Measurements from ENCODE around the gene PADI2. TPM values are rescaled to one million over a fixed set of nuclear protein-coding genes. Genes with fewer than 3 reads are reported as not detected.

Gene PADI2
- total RNA-seq, 4 donors from 2014 or later, result 2.4 to 12.2 (median 6.3) TPM

DNA sequence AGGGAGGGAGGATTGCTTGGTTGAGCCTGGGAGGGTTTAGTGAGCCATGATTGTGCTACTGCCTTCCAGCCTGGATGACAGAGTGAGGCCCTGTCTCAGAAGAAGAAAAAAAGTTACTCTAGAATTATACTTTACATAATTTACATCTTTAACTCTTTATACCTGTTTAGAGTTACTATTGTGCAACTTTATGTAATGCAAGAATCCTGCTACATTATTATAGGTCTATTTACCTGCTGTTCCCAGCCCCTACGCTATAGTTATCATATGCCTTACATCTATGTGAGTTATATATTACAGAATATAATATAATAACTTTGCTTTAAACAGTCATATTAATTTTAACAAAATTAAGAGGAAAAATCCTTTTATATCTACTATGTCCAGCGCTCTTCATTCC is 79.7 kb downstream of the PADI2 start:
- no peak overlapping the region for H3K4me3 ChIP-seq
- no peak overlapping the region for H3K27ac ChIP-seq
- H3K9me3 ChIP-seq, result no peaks in the 10 kb centered on the region
- peaks cover 0 to 3% (median 0%) of the 10 kb centered on the region in 4 donors for H3K4me1 ChIP-seq
- peaks cover 0 to 67% (median 11%) of the 10 kb centered on the region in 3 donors for H3K36me3 ChIP-seq
- no peaks in the 10 kb centered on the region for H3K27me3 ChIP-seq
- TF ChIP-seq EP300 (IDR thresholded peaks at IDR 0.05), result no peak
- no peak for TF ChIP-seq POLR2A (IDR thresholded peaks at IDR 0.05)
- 95 to 99% methylated on average over 2 of the region's 2 CpGs for WGBS, 2 donors
- DNase-seq (ENCODE audit: low spot score in 2 of 2), result no peak

DNA sequence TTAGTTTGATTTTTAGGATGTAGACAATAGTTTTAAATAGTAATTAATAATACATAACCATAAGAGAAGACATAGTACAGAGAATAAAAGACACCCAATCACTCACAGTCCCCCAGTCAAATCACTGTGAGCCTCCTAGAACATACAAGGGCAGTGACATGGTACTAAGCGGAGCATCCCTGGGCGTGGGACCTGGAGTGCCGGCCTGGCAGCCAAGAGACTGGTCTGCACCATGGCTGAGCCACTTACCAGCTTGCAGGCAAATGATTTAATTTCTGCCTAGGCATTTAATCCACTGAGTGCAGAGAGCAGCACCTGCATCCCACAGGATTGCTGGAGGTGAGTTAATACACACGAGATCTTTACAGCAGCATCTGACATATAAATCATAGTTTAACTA is 85.8 kb downstream of the PADI2 start:
- H3K4me1 ChIP-seq, result peaks cover 0 to 4% (median 0%) of the 10 kb centered on the region in 4 donors
- no peak for DNase-seq (ENCODE audit: low spot score in 2 of 2)
- H3K4me3 ChIP-seq, result no peak overlapping the region
- WGBS, 2 donors, result 85 to 94% methylated on average over 4 of the region's 4 CpGs
- H3K36me3 ChIP-seq, result peaks cover 0 to 38% (median 12%) of the 10 kb centered on the region in 3 donors
- TF ChIP-seq, protein P1, sequence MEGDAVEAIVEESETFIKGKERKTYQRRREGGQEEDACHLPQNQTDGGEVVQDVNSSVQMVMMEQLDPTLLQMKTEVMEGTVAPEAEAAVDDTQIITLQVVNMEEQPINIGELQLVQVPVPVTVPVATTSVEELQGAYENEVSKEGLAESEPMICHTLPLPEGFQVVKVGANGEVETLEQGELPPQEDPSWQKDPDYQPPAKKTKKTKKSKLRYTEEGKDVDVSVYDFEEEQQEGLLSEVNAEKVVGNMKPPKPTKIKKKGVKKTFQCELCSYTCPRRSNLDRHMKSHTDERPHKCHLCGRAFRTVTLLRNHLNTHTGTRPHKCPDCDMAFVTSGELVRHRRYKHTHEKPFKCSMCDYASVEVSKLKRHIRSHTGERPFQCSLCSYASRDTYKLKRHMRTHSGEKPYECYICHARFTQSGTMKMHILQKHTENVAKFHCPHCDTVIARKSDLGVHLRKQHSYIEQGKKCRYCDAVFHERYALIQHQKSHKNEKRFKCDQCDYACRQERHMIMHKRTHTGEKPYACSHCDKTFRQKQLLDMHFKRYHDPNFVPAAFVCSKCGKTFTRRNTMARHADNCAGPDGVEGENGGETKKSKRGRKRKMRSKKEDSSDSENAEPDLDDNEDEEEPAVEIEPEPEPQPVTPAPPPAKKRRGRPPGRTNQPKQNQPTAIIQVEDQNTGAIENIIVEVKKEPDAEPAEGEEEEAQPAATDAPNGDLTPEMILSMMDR (IDR thresholded peaks at IDR 0.05), result no peak
- TF ChIP-seq POLR2A (IDR thresholded peaks at IDR 0.05) (no peak), EP300 (IDR thresholded peaks at IDR 0.05) (no peak)
- no peaks in the 10 kb centered on the region for H3K9me3 ChIP-seq
- H3K27ac ChIP-seq, result no peak overlapping the region
- H3K27me3 ChIP-seq, result no peaks in the 10 kb centered on the region

DNA sequence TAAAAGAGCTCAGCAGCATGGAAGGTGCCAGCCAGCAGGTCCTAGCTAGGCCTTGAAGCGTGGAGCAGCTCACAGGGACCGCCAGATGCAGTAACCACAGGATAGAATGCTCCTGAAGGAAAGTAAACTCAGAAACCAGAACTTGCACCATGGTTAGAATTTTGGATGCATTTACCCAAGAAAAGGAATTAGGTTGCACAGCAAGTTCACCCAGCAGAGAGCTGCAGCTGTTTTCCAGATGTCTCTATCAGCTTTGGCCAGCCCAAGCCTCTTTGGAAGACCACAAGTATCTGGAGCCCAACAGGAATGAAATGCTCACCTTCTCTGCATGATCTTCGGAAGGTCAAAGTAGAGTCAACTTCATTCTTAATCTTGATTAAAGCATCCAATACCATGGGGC is 86.5 kb downstream of the PADI2 start:
- Histone ChIP-seq H3K9me3 (no peaks in the 10 kb centered on the region), H3K27me3 (no peaks in the 10 kb centered on the region), H3K4me3 (no peak overlapping the region), H3K36me3 (peaks cover 0 to 38% (median 12%) of the 10 kb centered on the region in 3 donors), H3K4me1 (peaks cover 0 to 12% (median 0%) of the 10 kb centered on the region in 4 donors), H3K27ac (no peak overlapping the region)
- DNase-seq (ENCODE audit: low spot score in 2 of 2), result no peak
- TF ChIP-seq, protein P1 (IDR thresholded peaks at IDR 0.05), result no peak
- TF ChIP-seq EP300 (IDR thresholded peaks at IDR 0.05) (no peak), POLR2A (IDR thresholded peaks at IDR 0.05) (no peak)
- WGBS, 2 donors, result 71 to 73% methylated on average over 2 to 3 of the region's 3 CpGs

DNA sequence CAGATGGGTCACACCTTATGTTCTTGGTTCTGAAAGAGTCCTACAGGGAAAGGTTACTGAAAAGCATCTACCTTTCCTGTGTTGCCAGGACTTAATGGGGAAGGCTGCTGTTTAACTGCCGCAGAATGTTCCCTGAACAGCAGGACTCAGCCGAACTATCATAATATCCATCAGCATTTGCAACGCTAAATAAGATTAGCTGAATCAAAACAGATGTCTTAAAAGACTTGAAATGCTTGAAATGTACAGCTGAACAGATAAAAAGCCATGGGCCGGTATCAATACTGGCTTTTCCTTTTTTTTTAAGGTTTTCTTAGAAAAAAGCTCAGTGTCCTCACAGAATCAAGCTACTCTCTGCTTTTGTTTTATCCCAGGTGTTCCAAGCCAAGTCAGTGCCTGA is 87.8 kb downstream of the PADI2 start:
- WGBS, 2 donors, result 75 to 86% methylated on average over 4 of the region's 4 CpGs
- peaks cover 0 to 41% (median 21%) of the 10 kb centered on the region in 3 donors for H3K36me3 ChIP-seq

DNA sequence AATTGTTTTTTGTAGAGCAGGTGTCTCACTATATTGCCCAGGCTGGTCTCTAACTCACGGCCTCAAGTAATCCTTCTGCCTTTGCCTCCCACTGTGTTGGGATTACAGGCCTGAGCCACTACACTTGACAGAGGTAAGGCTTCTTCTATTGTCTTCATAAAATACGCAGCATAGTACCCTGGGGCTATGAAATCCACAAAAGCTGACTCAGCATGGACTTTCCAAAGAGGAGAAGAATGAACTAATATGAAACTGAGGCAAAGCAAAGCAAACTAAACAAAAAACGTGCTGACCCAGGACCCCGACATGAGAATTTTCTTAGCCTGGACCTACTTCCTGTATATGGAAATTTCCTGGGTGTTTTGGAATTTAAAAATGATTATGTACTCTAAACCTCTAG is 89.0 kb downstream of the PADI2 start:
- no peak overlapping the region for H3K27ac ChIP-seq
- TF ChIP-seq POLR2A (IDR thresholded peaks at IDR 0.05) (no peak), EP300 (IDR thresholded peaks at IDR 0.05) (no peak)
- TF ChIP-seq, protein P1 (IDR thresholded peaks at IDR 0.05), result no peak
- H3K4me3 ChIP-seq, result no peak overlapping the region
- peaks cover 0 to 52% (median 26%) of the 10 kb centered on the region in 3 donors for H3K36me3 ChIP-seq
- peaks cover 0 to 19% (median 0%) of the 10 kb centered on the region in 4 donors for H3K4me1 ChIP-seq
- WGBS, 2 donors, result 68 to 72% methylated on average over 4 of the region's 4 CpGs
- no peak for DNase-seq (ENCODE audit: low spot score in 2 of 2)
- H3K27me3 ChIP-seq, result no peaks in the 10 kb centered on the region
- no peaks in the 10 kb centered on the region for H3K9me3 ChIP-seq

More for the DNA sequence above, 87.8 kb downstream of the PADI2 start:
- DNase-seq (ENCODE audit: low spot score in 2 of 2), result no peak
- Histone ChIP-seq H3K4me1 (peaks cover 0 to 19% (median 0%) of the 10 kb centered on the region in 4 donors), H3K27ac (peak overlapping the region in 1 of 4 donors; percentile 32), H3K4me3 (no peak overlapping the region), H3K27me3 (no peaks in the 10 kb centered on the region), H3K9me3 (no peaks in the 10 kb centered on the region)
- TF ChIP-seq, protein P1 (IDR thresholded peaks at IDR 0.05), result no peak
- no peak for TF ChIP-seq POLR2A (IDR thresholded peaks at IDR 0.05)
- no peak for TF ChIP-seq EP300 (IDR thresholded peaks at IDR 0.05)

All from tibial nerve (tissue), 4 donors.